CD4-positive, alpha-beta T cell treated with Interferon gamma for 1 hour (primary cell): ENCODE measurements around the gene USP6NL.

ENCODE experiments used
- DNase-seq: peaks from one replicate; pipeline ENCODE4 v3.0.0-alpha.2; 2020

USP6NL gene

DNA sequence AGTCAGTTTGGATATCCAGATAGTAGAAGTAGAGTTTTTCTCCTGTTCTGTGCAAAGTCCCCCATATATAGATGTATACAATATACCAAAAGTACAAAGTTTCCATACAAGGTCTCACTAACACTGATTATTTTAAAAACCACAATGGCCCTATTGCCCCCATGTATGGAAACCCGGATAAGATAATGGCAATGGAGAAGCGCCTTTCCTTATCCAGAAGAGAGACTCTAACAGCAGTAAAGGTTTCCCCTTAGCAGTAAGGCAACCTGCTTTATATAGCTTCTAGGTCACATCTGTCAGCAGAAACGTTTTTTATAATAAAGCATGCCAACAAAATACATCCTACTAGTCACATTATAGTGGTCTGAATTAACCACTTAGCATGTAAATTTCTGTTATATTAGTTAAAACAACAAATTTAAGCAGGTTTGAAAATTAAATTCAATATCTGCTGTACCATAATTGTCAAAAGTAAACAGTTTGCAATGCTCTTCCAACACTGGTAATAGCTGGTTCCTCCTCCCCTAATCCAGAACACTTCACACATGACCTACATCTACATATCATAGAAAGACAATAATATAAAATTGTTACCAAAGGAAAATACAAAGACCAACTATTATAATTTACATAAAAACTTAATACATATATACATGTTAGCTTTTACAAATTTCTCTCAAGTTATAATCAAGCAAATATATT is 22.4 kb downstream of the USP6NL start:
- no peak for DNase-seq

DNA sequence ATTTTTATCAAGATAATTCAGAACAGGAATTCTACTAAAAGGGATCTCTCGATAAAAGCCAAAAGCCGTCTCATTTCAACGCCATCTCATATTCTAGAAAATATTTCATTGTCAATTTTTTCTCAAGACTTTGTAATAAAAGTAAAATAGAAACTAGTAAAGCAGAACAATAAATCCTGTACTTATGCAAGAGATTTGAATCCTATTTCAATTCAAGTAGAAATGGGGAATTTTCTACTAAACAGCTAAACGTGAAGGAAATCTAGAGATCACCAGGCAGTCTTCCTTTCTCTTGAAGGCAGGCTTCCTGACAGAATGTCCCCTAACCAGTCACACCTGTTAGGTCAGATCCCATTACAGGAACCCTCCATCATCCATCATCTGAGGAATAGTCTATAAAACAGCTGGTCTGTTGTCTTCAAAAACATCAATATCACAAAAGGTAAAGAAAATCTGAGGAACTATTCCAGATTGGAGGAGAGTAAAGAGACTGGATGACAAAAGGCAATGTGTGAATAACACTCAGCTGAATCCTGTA is 23.7 kb downstream of the USP6NL start:
- no peak for DNase-seq

DNA sequence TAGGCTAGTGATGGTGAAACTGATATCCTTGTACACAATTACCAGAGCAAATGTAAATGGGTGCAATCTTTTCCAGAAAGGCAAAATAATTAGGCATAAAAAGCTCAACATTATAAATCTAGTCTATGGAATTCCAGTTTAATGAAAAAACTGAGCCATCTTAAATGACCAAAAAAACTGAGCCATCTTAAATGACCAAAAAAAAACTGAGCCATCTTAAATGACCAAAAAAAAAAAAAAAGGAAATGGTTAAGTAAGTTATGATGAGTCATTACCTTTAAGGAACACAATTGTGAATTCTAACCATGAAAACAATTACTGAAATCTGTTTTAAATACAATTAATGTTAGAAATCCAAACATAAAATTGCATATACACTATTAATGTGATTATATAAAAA is 25.3 kb downstream of the USP6NL start:
- no peak for DNase-seq

DNA sequence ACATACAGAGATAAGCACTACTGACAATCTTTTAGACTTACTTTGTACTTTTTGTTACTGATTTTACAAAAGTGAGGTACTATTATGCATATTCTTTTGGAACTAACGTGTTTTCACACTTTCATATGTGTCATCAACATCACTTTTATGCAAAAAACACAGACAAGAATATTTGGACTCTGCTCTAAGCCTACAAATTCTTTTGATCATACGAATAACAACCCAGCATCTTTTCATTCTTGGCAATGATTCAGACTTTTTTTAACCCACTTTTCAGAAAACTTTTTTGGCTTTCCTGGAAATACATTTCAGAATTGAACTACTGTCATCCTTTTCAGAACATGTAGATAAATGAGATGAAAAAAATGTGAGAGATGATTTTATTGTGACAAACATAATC is 30.2 kb downstream of the USP6NL start:
- no peak for DNase-seq

DNA sequence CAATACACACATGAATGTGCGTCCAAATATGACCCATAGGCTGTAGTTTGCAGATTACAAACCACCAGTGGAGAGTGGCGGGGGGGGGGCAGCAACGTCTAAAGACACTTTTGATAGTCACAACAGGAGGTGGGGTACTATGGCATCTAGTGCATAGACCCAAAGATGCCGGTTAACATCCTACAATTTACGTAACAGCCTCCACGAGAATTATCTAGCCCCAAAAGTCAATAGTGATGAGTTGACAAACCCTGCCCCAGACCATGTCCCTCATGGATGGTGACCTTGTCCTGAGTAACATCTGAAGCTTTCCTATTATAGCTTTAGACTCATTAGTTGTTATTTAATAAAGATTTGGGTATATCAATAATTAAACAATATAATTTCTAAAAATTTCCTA is 31.6 kb downstream of the USP6NL start:
- DNase-seq, result no peak

DNA sequence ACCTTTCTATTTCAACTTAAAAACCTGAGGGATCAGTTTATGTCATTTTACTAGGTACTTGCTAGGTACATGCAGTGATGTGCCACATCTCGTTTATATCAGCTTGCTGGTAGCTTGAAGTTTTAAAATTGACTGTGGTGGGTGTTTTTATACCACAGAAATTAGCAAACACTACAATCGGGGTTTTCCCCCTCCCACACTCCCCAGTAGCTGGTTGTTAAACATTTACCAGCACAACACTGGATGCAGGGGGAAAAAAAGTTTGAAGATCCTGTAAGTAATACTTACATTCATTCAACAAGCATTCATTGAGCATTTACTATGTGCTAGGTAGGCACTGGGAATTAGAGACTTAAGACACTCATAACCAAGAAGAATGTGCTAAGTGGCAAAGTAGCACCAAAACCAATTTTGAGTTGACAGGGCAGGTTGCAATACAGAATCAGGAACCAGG is 32.6 kb downstream of the USP6NL start:
- no peak for DNase-seq

DNA sequence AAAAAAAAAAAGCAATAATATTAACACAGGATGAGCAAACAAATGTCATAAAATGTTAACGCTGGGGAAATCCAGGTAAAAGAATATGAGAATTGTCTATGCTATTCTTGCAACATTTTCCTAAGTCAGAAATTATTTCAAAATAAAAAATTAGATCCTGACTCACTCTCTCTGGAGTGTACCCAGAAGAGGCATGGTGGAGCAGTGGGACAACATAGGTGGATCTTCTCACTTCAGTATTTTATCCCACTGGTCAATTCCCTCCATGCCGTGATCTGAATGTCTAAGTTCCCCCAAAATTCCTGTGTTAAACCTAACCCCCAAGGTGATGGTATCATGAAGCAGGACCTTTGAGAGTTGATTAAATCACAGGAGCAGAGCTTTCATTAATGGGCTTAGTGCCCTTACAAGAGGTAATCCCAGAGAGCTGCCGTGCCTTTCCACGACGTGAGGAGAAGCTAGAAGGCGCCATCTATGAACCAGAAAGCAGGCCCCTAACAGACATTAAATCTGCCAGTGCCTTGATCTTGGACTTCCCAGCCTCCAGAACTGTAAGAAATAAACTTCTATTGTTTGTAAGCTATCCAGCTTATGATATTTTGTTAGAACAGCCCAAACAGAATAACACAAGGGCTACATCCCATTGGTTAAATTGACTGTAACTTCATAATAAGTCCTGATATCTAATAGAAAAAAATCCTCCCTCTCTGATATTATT is 35.2 kb downstream of the USP6NL start:
- no peak for DNase-seq

DNA sequence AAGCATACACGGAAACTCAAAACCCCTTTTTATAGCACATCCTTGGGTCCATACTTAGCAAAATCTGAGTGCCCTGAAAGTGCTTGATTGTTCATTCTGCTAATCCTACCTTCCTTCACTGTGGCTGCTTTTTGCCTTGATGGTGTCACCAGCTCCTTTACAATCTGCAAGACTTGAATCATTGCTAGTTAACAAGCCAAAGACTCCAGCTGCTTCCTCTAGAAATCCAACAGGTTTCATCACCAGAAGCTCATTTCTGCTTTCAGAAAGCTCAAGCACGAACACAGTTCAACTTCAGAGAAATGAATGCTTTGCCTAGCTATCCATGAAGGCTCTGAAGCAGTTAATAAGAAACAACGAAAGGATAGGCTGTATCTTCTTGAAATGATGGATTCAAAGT is 38.0 kb downstream of the USP6NL start:
- DNase-seq, result no peak

DNA sequence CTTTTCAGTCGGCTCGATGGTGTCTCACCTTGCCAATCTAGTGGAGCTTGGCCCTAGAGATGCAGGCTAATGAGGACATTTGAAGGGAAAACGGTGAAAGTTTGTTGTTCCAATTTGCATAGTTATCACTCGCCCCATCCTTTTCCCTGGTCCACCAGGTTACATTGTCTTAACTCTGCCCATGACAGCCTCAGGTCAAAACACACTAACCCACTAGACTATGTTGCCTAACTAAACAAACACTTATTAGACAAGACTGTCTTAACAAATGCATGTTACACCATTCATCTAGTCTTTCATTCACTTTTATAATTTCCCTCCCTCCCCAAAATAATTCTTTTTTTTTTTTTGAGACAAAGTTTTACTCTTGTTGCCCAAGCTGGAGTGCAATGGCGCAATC is 40.7 kb downstream of the USP6NL start:
- DNase-seq, result no peak

DNA sequence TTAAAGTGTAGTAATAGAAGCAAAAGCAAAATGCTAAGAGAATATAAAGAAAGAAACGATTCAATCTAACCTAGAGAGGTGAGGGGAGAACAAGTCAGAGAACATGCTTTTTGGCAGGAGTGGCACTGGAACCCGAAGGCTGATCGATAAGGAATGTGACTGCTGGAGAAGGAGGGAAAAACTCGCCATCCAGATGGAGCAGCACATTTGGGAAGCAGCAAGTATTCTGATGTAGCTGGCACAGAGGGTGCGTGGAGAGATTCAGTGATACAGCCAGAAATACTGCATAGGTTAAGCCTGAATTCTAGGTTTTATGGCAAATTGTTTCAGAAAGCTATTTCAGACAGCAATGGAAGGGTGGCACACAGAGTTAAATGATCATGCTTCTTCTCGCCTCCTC is 42.0 kb downstream of the USP6NL start:
- no peak for DNase-seq

DNA sequence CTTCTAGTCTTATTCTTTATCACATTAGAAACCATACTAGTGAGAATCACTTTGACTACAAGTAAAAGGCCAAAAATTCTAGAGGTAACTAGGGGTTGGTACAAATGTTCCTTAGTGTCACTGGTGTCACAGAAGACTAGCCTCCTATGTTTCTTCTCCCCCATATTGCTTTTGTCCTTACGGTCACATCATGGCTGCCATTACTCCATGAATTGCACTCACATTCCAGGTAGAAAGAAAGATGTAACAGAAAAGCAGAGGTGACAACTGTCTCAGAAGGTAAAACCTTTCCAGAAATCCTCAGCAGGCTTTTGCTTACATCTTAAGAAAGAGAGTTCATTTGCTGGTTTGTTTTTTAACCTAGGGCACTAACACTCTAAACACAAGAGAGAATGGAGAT is 42.9 kb downstream of the USP6NL start:
- no peak for DNase-seq

DNA sequence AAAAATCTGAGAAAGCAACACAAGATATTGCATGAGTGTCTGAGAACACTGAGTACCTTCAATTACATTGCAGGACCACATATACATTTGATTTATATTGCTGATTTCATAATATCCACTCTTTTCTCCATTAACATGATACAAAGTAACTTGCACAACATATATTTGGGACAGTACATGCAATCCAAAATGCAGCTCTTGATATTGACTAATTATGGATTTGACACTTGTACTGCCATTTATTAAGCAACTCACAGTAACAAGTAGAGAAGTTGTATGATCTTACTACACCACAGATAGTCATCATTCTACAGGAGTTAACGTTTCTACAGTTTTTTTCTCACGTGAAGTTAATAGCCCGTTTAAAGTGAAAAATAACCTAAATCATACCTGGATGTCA is 46.7 kb downstream of the USP6NL start:
- DNase-seq, result no peak

DNA sequence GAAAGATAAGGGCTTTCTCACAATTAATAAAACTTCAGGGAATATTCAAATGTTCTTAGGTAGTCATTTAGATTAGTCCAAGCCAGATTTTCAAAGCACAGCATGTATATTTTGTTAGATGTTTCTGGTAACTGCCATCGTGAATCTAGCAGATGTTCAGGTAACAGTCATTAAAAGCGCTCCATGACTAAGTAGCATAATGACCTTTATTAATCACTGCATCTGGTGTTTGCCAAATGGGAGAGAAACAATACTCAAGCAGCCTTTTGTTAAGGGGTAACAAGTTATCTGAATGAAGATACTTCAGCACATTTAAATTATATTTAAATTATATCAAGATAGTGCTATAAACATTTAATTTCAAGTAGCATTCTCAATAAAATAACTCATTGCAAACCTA is 47.5 kb downstream of the USP6NL start:
- DNase-seq, result no peak

DNA sequence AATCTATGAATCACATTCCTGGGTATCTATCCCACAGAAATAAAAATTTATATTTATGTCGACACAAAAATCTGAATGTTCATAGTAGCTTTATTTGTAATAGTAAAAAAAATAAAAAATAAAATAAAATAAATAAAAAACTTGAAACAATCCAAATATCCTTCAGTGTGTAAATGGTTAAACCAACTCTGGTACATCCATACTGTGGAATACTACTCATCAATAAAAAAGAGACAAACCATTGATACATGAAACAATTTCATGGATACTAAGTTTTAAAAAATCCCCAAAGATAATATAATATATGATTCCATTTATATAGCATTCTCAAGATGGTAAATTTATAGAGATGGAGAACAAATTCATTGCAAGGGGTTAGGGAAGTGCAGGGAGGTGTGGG is 48.6 kb downstream of the USP6NL start:
- no peak for DNase-seq

DNA sequence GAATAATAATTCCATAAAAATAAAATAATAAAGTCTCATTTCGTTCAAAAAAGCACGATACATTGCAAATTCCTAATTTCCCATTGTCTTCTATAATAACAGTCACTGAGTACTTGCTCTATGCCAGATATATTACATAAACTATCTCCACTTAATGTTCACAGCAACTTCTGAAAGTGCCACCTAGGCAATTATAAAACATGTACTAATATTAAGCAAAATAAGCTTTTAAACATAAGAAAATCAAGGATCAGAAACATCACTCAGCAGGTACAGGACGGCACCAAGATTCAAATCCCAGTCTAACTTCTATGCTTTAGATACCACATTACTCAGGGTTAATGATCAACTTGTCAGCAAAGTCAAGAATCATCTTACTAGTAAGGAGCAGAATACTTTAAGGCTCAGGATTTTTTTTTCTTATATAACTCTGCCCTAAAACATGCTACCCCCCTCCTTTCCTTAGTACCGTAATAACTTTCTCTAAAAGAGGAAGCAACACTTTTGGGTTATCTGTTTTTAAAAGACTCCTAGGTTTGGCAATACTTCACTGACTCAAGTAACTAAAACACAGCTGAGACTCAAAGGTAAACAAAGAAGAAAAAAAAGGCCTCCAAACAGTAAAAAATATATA is 51.3 kb downstream of the USP6NL start:
- no peak for DNase-seq

DNA sequence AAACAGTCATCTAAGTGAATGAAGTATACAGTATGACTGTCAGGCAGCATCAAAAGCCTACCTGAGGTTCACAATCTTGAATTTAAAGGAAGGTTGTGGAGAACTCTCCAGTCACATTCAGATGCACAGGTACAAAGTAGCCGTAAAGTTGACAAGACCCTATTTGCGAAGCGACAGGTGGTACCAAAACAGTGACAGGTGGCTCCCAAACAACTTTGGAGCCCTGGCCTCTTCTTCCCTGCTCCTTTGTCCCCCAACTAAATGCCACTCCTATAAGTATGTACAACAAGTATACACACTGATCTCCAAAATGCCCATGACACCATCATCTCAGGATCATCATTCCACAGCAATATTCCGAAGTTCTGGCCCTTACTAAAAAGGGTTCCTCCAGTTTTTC is 53.5 kb downstream of the USP6NL start:
- no peak for DNase-seq

DNA sequence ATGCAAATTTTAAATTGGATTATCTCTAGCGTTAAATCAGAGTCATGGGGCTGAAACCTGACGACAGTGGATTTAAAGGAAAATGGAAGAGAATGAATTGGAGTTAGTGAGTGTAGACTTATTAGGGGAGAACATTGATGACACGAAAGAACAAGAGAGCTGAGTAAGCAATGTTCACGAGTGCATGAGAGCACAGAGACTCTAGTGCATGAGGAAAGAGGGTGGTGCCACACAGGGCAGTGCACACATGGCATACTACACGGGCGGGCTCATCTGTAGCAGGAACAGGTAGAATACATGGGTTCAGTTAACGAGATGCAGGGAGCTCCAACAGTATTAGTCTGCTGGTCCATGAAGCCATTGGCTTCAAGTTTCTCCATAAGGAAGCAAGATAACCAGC is 53.9 kb downstream of the USP6NL start:
- no peak for DNase-seq

DNA sequence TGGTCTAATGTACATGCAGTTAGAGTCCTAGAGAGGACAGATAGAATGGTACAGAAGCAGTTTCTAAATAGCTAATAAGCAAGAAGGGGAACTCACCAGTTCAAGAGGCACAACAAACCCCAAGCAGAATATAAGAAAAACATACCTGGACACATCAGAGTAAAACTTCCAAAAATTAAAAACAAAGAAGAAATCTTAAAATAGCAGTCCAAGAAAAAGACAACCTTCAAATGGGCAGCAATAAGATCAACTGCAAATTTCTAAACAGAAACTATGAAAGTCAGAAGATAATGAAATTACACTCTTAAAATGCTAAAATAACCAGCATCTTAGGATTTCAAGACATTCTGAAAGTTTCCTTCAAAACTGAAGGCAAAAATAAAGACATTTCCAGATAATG is 55.9 kb downstream of the USP6NL start:
- no peak for DNase-seq

DNA sequence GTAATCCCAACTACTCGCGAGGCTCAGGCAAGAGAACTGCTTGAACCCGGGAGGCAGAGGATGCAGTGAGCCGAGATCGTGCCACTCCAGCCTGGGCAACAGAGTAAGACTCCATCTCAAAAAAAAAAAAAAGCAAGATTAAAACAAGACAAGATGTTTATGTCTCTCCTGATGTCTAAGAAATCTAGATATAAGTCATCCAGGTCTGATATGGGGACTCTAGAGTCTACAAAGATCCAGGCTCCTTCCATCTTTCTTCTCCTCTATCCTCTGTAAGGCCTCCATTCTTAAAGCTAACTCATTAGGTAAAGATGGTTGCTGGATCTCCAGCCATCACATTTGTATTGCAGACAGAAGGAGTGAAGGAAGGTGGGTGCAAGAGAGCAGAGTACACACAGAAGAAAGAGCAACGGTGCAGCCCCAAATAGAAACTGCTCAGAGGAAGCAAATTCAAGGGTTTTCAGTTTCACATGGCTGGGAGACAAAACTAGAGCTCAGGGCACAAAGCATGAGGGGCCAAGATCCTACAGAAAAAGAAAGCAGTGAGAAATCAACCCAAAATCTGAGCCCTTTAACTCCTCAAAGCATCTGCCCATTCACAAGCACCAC is 57.6 kb downstream of the USP6NL start:
- no peak for DNase-seq

DNA sequence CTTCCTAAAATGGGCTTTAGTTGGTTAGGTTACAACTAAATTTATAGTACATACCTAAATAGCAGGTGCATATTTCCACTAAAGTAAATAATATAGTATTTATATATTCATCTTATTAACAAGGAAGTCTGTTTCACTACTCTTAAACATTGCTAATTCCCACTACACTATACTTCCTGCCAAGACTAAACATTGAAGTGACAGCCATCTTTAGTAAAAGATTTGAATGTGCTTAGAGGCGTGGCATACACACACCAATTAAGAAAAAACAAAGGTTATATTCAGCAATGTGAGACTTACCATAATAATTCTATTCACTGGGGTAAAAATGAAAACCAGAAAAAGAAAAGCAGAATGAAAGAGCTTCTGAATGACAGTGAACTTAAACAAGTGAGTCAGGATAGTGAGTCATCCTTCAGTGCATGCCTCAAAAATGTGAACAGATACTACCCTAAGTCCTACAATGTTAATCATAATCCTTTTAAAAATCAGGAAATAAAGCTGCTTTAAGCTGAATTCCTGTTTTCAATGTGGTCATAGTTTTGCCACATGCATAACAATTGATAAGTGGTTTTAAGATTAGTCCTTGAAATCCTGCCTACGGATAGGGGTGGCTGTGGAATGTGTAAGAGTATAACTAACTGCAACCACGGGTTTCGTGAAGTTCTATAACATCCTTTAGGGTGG is 59.4 kb downstream of the USP6NL start:
- no peak for DNase-seq

DNA sequence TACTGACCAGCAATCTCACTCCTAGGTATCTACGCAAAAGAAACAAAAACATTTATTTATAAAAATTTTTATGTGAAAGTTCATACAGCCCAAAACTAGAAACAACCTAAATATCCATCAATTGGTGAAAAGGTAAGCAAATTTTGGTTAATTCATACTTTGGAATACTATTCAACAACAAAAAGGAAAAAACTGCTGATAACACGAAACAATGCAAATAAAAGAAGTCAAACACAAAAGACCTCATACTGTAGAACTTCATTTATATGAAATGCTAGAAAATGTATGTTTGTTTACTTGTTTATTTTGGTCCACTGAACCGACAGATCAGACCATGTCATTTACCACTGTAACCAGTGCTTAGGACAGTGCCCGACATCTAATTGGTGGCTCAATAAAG is 60.3 kb downstream of the USP6NL start:
- DNase-seq, result no peak

DNA sequence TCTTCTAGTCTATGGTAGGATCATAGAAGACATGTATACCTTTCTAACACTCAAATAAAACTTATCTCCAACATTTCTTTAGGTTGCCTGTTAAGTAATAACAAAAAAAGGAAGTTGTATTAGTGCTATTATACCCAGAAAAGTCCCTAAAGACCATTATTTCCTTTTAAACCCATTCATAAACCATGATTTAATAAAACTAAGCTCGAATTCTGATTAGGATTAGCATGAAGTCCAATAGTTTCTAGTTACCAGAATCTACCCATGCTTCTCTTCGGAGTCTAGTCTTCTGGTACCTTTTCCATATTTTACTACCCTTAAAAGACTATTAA is 62.7 kb downstream of the USP6NL start:
- DNase-seq, result no peak

DNA sequence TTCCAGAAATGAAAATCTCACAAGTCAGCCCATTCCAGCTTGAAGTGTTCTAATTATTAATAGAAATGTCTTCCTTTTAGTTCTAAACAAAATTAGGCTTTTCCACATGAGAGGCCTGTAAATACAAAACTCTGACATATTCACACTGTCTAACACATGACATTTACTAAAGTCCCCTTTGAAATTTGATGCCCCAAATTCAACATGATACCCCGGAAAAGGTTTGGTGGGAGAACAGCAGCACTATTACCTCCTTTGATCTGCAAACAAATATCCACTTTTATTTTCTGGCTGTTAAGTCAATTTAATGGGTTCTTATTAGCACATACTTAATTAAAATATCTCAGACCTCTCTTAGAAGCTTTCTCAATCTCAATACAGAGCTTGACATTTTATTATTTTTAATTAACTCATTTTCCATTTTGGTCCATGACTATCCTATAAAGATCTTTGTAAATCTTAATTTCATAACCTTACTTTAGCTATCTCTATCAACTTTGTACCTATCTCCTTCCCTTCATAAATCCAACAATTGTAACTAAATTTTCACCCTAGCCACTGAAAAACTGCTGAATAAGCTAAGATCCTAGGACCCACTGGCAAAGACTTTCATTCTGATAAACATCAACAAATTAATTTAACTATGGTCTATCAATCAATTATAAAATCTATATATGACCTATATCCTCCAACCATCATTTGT is 63.2 kb downstream of the USP6NL start:
- DNase-seq, result no peak
